ENCODE measurements around the gene STON1.
"Not testable (repeated sequence)": the region's sequence is repeated elsewhere in the genome, so short reads cannot be mapped to it uniquely, and the experiment has no call there.

STON1 gene

DNA sequence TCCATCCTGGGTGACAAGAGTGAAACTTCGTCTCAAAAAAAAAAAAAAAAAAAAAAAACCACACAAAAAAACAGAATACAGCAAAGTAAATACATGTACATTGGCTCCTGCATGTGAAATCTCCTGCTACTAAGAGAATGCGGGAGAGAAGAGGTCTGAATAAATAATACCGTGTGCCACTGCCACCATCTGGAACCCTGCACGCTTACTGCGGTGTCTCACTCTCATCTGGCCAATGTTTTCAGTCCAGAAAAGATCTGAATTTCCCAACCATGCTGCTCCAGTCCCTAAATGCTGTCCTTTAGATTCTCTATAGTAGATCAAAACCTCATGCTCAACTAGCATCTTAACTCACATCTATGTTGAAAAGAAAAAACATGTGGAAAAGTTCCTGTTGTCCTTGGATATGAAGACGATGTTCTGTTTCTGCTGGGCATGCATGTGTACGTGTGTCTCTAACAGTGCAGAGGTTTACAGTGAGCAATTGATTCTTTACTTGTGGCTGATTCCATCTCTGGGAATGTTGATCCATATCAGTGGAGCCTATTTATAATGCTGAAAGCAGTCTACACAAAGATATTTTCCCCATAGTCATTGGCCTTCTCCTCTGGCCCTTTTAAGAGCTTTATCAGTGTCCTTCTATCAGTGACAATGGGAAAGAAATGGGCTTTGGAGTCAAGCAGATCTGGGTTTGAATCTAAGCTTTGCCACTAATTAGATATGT is 11.9 kb downstream of the STON1 start:
- TF ChIP-seq, protein P1, sequence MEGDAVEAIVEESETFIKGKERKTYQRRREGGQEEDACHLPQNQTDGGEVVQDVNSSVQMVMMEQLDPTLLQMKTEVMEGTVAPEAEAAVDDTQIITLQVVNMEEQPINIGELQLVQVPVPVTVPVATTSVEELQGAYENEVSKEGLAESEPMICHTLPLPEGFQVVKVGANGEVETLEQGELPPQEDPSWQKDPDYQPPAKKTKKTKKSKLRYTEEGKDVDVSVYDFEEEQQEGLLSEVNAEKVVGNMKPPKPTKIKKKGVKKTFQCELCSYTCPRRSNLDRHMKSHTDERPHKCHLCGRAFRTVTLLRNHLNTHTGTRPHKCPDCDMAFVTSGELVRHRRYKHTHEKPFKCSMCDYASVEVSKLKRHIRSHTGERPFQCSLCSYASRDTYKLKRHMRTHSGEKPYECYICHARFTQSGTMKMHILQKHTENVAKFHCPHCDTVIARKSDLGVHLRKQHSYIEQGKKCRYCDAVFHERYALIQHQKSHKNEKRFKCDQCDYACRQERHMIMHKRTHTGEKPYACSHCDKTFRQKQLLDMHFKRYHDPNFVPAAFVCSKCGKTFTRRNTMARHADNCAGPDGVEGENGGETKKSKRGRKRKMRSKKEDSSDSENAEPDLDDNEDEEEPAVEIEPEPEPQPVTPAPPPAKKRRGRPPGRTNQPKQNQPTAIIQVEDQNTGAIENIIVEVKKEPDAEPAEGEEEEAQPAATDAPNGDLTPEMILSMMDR (IDR thresholded peaks at IDR 0.05; ENCODE audit: borderline replicate concordance, insufficient read depth, low read depth, low read length) = no peak
- H3K4me3 ChIP-seq (ENCODE audit: low read depth, low read length) = no peak overlapping the region

DNA sequence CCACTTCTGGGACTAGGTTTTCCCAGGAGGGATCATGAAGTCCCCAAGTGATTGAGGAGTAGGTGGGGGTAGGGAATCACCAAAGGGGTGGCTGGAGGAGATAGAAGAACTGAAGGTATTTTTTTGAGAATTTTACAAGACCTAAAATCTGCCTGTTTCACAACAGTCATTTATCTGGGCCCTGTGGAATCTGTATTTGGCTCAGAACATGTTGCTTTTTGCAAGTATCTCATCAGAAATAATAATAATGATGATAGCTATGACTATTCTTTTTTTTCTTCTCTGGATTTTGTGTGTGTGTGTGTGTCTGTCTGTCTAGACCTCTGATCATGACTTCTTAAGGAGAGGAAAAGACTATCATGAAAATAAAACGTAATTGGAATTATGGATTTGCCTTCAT is 13.9 kb downstream of the STON1 start:
- no peak overlapping the region for H3K4me3 ChIP-seq (ENCODE audit: low read depth, low read length)
- TF ChIP-seq, protein P1 (IDR thresholded peaks at IDR 0.05; ENCODE audit: borderline replicate concordance, insufficient read depth, low read depth, low read length) = no peak

DNA sequence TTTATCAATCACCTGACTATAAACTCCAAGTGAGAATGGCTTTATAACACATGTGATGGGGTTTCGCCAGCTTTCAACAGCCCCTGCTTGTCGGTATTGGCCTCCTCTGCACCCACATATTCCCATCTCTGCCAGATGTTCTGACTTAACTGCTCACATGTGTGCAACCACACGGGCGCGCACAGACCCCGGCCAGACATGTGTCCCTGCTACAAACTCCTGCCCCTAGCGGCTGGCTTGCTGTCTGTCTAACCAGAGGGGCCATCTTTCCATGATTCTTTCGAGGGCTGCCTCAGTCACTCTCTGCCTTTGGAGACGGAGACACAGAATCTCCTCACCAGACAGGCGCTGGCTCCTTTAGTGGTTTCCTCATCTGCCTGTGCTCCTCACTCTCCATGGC is 15.3 kb downstream of the STON1 start:
- H3K4me3 ChIP-seq (ENCODE audit: low read depth, low read length) = no peak overlapping the region
- TF ChIP-seq, protein P1 (IDR thresholded peaks at IDR 0.05; ENCODE audit: borderline replicate concordance, insufficient read depth, low read depth, low read length) = no peak

DNA sequence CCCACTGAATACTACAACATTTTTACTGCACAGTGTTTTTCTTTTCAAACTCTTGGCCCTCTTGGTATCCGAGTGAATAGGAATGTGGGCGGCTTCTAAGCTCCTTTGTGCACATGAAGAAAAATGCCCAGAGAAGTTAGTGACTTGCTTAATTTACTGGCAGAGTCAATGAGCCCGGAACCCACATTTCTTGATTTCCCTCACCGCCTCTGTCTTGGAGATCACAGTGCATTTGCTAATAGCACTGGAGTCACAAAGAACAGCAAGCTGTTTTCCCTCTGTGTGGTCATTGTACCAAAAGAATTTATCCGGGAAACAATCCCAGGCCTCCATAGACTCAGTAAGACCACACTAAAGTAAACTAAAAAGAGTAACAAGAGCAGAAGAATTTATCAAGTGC is 18.9 kb downstream of the STON1 start:
- TF ChIP-seq, protein P1 (IDR thresholded peaks at IDR 0.05; ENCODE audit: borderline replicate concordance, insufficient read depth, low read depth, low read length) = no peak
- H3K4me3 ChIP-seq (ENCODE audit: low read depth, low read length) = no peak overlapping the region

DNA sequence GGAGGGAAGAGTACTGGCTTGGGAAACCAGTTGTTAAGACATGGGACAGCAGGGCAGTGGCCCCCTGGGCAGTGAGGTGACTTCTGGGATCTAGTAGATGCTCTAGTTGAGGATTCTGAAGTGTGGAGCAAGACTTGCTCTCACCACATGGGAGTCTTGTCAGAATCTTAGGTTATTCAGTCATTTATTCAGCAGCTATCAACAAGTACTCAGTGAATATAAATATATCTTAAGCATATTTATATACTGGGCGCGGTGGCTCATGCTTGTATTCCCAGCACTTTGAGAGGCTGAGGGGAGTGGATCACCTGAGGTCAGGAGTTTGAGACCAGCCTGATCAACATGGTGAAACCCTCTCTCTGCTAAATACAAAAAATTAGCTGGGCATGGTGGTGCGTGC is 20.0 kb downstream of the STON1 start:
- TF ChIP-seq, protein P1 (IDR thresholded peaks at IDR 0.05; ENCODE audit: borderline replicate concordance, insufficient read depth, low read depth, low read length) = no peak

DNA sequence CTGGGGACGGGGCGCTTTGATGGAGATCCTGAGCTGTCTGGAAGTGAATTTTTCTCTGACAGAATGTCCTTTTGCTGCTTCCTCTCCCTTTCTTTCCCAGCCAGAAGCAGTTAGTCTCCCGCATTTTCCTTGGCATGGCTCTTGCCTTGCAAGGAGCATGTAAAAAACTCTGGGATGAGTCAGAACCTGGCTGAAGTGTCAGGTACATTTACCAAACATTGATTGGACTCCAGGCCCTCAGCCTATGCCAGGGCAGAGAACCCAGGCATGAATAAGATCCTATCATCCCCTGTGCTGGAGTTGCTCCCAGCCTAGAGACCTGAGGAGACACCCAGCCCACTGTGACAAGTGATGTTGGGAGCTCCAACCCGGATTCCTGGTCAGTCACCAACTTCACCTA is 21.6 kb downstream of the STON1 start:
- TF ChIP-seq, protein P1 (IDR thresholded peaks at IDR 0.05; ENCODE audit: borderline replicate concordance, insufficient read depth, low read depth, low read length) = no peak
- H3K4me3 ChIP-seq (ENCODE audit: low read depth, low read length) = no peak overlapping the region

More for the DNA sequence above, 20.0 kb downstream of the STON1 start:
- H3K4me3 ChIP-seq (ENCODE audit: low read depth, low read length) = no peak overlapping the region

DNA sequence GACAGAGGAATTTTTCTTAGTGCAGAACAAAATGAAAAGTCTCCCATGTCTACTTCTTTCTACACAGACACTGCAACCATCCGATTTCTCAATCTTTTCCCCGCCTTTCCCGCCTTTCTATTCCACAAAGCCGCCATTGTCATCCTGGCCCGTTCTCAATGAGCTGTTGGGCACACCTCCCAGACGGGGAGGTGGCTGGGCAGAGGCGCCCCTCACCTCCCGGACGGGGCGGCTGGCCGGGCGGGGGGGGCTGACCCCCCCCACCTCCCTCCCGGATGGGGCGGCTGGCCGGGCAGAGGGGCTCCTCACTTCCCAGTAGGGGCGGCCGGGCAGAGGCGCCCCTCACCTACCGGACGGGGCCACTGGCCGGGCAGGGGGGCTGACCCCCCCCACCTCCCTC is 25.1 kb downstream of the STON1 start:
- not testable (repeated sequence) for H3K4me3 ChIP-seq (ENCODE audit: low read depth, low read length)

All from GM12875 (cell line).